Stimulated activated CD4-positive, alpha-beta T cell treated with anti-CD3 and anti-CD28 coated beads, Interleukin-12 subunit alpha, Interleukin-12 subunit beta, amount 100 ng/mL, for 48 hours (primary cell): Measurements from ENCODE around the gene NCS1.

Source experiments
- DNase-seq, 3 donors: peaks; one replicate each; pipeline ENCODE4 v3.0.0-alpha.2; 2020; ENCODE audit warnings: low read depth in 2 of 3, low spot score in 1 of 3

Gene NCS1

DNA sequence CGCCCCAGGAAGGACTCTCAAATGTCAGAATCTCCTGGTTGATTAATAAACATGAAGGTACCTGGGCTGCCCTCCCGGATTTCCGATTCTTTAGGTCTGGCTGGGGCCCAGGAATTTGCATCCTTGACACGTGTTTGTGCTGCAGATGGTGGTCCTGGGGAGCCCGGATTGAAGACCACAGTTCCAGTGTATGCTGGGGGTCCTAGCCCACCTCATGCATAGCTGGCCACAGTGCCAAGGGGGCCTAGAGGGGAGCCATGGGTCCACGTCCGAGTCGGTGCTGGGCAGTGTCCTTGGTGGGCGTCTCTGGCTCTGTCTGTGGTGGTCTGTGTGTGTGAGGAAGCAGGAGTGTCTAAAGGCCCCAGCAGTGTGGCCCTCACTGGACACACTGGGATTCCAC is 3.2 kb downstream of the NCS1 start:
- no peak for DNase-seq

- no peak for DNase-seq
Observed at GRCh38 chr9:130176760-130177159, 4.6 kb downstream of the NCS1 start.

- no peak for DNase-seq
Observed at GRCh38 chr9:130177898-130178805, 5.9 kb downstream of the NCS1 start.

- no peak for DNase-seq
Observed at GRCh38 chr9:130179331-130179907, 7.2 kb downstream of the NCS1 start.

GRCh38 chr9:130180516-130180915 is 8.3 kb downstream of the NCS1 start:
- no peak for DNase-seq

GRCh38 chr9:130181678-130182380 is 9.6 kb downstream of the NCS1 start:
- no peak for DNase-seq

- no peak for DNase-seq
Observed at GRCh38 chr9:130182381-130182909, 10.2 kb downstream of the NCS1 start.

DNA sequence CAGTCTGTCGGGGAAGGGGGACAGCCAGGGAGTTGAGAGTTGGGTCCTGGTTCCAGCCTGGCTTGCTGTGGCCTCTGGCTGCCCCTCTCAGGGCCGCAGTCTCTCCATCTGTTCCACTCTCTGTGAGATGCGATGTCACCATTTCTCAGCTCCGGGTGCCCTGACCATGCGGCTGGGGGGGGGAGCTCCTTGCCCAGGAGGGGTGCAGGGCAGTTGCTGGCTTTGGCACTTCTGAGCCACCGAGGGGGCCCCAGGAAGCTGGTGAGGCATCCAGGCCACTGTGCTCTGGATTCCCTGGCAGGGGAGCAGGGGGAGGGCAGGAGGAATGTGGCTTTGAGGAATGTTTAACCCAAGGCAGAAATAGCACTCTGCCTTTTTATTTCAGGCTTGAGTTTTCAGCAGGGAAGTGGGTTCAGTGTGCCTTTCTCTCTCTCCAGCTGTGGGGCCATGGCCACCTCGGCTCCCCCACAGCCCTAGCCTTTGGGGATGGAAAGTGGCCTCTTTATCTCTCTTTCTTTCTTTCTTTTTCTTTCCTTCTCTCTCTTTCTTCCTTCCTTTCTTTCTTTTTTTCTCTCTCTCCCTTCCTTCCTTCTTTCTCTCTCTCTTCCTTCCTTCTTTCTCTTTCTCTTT is 11.0 kb downstream of the NCS1 start:
- no peak for DNase-seq

DNA sequence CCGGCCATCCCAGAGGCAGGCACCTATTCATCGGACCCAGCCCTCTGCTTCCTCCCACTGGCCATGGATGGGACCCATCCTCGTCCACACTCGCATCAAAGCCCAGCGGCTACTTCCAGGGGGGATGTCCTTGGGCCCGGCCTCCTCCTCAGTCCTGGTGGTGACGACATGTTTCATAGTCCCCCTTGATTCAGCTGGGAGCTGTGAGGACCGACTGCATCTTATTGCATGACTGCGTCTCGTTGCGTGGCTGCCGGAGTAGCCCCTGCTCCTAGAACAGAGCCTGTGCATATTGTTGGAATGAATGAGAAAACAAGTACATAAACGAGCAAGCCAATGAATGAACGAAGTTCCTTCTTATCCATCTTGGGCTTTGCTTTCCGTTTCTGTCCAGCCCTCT is 12.8 kb downstream of the NCS1 start:
- no peak for DNase-seq

DNA sequence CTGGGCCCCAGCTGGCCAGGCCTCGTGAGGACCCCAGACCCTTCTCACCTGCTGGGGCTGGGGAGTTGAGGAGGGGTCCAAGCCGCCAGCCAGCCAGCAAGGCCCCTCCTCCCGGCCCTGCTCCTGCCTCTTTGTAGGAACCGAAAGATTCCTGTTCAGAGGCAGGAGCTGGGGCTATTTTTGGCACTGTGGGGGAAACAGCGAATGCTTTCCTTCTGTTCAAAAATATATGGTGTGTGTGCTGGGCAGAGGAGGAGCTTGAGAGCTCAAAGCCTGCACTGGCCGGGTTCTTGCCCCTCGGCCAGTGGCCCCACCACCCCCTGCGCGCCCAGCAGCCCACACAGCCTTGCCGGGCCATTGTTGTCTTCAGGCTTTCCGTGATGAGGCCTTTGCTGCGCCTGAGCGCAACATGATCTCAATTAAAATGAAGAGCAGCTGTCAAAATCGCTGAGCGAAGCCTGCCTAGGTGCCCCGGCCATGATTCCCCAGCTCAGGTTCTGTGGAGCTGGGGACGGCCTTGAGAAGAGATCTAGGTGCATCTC is 13.4 kb downstream of the NCS1 start:
- DNase-seq = no peak

DNA sequence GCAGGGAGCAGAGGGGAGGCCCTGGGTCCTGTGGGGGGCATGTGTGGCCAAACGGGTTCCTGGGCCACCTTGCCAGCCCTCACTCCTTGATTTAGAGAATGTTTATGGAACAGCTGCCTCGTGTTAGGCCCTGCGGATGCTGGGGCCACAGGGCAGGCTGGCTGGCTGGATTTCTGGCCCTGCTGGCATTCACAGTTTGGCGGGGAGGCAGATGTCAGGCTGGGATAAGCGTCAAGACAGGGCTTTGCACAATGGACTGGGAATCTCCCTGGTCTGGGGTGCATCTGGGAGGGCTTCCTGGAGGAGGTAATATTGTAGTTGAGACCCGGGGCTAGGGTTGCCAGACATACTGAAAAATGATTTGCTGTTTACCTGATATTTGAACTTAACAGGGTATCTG is 13.8 kb downstream of the NCS1 start:
- DNase-seq = no peak

- DNase-seq = no peak
Observed at GRCh38 chr9:130186839-130187522, 14.8 kb downstream of the NCS1 start.

GRCh38 chr9:130187523-130187846 is 15.3 kb downstream of the NCS1 start:
- DNase-seq = no peak

- no peak for DNase-seq
Observed at GRCh38 chr9:130188860-130189481, 16.8 kb downstream of the NCS1 start.

DNA sequence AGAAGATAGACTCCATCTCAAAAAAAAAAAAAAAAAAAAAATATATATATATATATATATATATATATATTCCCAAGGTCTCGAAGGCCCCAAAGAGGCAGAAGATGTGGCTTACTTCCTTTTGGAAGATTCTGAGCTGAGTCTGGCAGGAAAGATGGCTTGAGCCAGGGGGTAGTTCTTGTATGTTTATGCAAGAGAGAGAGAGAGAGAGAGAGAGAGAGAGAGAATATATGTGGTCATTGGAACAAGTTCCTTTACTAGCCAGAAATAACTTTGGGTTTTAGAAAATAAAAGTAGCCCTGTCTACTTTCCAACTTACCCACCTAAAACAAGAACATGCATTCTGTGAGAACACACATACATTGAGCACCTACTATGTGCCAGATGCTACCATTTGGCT is 17.6 kb downstream of the NCS1 start:
- no peak for DNase-seq

DNA sequence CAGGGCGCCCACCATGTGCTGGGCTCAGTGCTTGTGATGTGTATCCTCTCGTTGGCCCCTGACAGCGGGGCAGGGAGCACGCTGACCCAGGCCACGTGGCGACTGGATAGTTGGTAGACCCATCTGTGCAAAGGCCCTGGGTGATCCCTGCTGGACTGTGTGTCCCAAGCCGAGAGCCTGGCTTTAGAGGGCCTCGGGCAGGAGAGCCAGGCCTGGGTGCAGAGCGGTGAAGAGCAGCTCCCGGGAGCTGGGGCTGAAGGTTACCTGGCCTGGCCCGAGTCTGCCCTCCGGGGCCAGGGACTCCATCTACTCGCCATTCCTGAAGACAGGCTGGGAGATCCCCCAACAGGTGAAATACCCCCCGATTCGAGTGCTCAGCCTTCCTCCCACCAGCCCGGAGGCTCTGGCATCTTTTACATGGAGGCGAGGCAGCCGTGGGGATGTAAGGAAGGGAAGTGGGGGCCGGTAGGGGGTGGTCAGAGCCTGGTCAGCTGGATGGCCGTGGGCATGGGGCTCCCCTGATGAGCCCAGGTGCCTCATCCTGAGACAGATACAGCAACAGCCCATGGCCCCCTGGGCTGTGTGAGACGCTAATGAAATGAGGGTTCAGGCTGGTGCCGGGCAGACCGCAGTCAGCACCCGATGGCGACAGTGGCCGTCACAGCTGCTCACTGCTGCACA is 19.0 kb downstream of the NCS1 start:
- DNase-seq = no peak

DNA sequence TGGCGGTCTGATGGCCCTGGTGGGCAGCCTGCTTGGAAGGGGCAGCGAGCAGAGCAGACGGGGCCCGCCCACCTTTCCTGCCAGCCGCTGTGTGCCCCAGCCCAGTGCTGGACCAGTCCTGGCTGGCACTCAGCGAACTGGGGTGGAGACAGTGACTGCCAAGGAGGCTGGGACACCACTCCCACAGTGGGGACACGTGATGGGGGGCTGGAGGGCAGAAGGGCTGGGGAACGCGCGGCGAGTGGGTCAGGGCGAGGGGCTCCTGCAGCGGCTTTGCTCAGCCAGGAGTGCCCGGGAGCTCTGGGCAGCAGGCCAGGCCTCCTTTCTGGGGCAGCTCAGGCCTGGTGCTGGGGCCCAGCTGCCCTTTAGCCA is 19.5 kb downstream of the NCS1 start:
- no peak for DNase-seq

- no peak for DNase-seq
Observed at GRCh38 chr9:130192382-130192999, 20.3 kb downstream of the NCS1 start.

- DNase-seq = no peak
Observed at GRCh38 chr9:130193103-130193502, 20.9 kb downstream of the NCS1 start.
